Heart right ventricle (tissue), 16 donors: ENCODE measurements around the gene CITED4. TPM values are rescaled to one million over a fixed set of nuclear protein-coding genes. Genes with fewer than 3 reads are reported as not detected.

Experiments used
- ATAC-seq, 8 donors: fragments of 200-7000 bp; cut with Tn5 transposase; one replicate each; pipeline ENCODE4 v1.9.1; 2020; ENCODE audit warnings: mild to moderate bottlenecking in 8 of 8, moderate library complexity in 8 of 8, moderate number of reproducible peaks in 1 of 8
- DNase-seq, 2 donors: peaks; one replicate each; pipeline ENCODE4 v3.0.0-alpha.2; 2020
- H3K27ac ChIP-seq, 10 donors: fragments of 200-600 bp; sonication (generic) in 2 of 10; one replicate each; pipeline versions ENCODE4 v1.5.0 to v1.8.0; 2020 to 2022; ENCODE audit warnings: mild to moderate bottlenecking in 3 of 10
- H3K27me3 ChIP-seq, 7 donors: fragments of 200-600 bp; one replicate each; pipeline ENCODE4 v1.8.0; 2021 to 2022; ENCODE audit warnings: mild to moderate bottlenecking in 2 of 7
- H3K36me3 ChIP-seq, 9 donors: fragments of 200-600 bp; sonication (generic) in 1 of 9; one replicate each; pipeline versions ENCODE4 v1.5.0 to v1.8.0; 2020 to 2022; ENCODE audit warnings: mild to moderate bottlenecking in 2 of 9
- H3K4me1 ChIP-seq, 9 donors: fragments of 200-600 bp; sonication (generic) in 1 of 9; one replicate each; pipeline versions ENCODE4 v1.5.0 to v1.8.0; 2020 to 2022; ENCODE audit warnings: mild to moderate bottlenecking in 4 of 9
- H3K4me3 ChIP-seq, 10 donors: fragments of 200-600 bp; sonication (generic) in 2 of 10; one replicate each; pipeline versions ENCODE4 v1.5.0 to v1.8.0; 2020 to 2022; ENCODE audit warnings: mild to moderate bottlenecking in 7 of 10, moderate library complexity in 2 of 10
- H3K9me3 ChIP-seq, 11 donors: fragments of 200-600 bp in 10 of 11; sonication (generic) in 2 of 11; one replicate each; pipeline versions ENCODE4 v1.5.0 to v1.8.0; 2013 to 2022; ENCODE audit warnings: mild to moderate bottlenecking in 2 of 11, control low read depth in 1 of 11, moderate library complexity in 1 of 11
- WGBS, 2 donors: extraction: QIAGEN DNeasy Blood & Tissue Kit; methylation state at CpG; one replicate each; pipeline ENCODE4 v1.1.7; 2013; ENCODE audit warnings: inconsistent platforms in 1 of 2; 5-methylcytosine and 5-hydroxymethylcytosine counted together
- intact Hi-C, 10 donors: fragments of 100-400 bp; cut with DNase I; formaldehyde crosslinking; loops; one replicate each; pipeline versions ENCODE4 v1.11.1 to v1.14.2; 2022
- polyA plus RNA-seq, 2 donors: library from polyadenylated mRNA; stranded (reverse); fragments of 200-250 nt; gene quantifications; one replicate each; pipeline ENCODE4 v1.2.3, GENCODE V29; 2013
- total RNA-seq, 10 donors: library from RNA; stranded (reverse); fragmentation: NEBNext Ultra II Directional in 3 of 10; extraction: Animal tissue kit (Norgen Biotek cat#: 25700) in 3 of 10; gene quantifications; one replicate each; pipeline versions ENCODE4 v1.2.1 to v1.2.4, GENCODE V29; 2021 to 2023
- TF ChIP-seq, protein P1 (sequence below), 9 donors: fragments of 200-600 bp; sonication (generic) in 2 of 9; IDR thresholded peaks; one replicate each; pipeline versions ENCODE4 v1.5.0 to v1.8.0; 2021 to 2022; ENCODE audit warnings: antibody characterized with exemption in 9 of 9, mild to moderate bottlenecking in 5 of 9, moderate library complexity in 1 of 9
- donor health status: Arrhythmogenic right ventricular cardiomyopathy.
- donor health status: ischemic (EF 13 %, LVEDD 7.1; RV severe dilation, severe dysfunction).
- donor health status: healthy with polysubstance abuse.
- donor health status: DM: no; HTN: yes; CAD: no.
- donor health status: DM: no; HTN: no; CAD: no.
- donor health status: ischemic (EF 25% LVEDD 6.9; RV normal size, moderate dysfunction).
- donor health status: ischemic (EF 25% LVEDD 5.7; RV mildly dilated, moderate dysfunction).
- donor health status: healthy.
- donor health status: DM: yes; HTN: yes; CAD: no.
- donor health status: Ischemic cardiomyopathy.
- donor health status: ischemic (EF 35%, LVEDD 5.7; RV mildly dilated, moderate dysfunction).
- donor health status: nonischemic (EF 11% LVEDD 7.7; RV severe dilation, severe dysfunction).
- donor health status: DM: yes; HTN: yes; CAD: no.
- donor health status: PGD.
- donor health status: ischemic (EF 29% LVEDD 5.4; RV normal size, mild dysfunction).
- donor health status: nonischemic (EF 23%, LVEDD 6.1; RV moderate dilation, normal function).

CITED4 gene
- total and polyA plus RNA-seq, 12 donors, result 6.1 to 88.8 (median 25.8) TPM

DNA sequence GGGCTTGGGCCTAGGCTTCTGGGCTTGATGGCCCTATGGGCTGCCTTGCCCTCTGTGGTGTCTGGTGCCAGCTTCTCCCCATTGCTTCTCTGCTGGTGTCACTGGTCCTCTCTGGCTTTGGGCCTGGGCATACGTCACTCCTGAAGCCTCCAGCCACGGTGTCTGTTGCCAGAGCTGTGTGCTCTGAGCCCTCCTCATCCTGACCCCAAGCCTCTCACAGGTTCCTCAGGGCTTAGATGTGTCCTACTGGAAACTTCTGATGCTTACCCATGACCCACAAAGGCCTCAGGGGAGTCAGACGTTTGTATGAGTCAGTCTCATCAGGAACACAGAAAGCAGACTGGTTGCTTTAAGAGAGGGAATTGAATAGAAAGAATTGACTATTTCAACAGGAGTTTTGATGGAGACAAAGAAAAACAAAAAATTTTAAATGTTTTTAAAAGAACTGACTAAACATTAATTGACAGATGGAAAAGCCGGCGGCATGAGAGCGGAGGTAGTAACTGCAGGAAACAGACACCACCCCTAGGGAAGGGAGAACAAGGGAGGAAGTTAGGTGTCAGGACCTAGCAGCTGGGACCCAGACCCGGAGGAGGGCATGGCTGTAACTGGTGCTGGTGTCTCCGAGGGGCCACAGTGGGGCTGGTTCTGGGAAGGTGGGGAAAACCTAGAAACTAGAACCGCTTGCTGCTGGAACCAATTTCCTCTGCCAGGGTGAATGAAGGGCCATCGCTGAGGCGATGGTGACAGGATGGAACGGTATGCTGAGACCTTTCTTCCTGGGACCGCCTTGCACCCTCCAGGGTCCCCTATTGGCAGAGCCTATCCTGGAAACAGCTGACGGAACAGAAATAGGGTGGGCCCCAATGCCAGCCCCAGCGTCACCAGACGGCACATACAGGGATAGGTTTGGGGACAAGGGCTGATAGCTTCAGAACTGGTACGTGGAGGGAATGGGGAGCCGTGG is 40.0 kb upstream of the CITED4 start:
- DNase-seq (peak; percentile 10 to 28), ATAC-seq (peak in 7 of 8 donors; percentile 25 to 84 (median 56))
- TF ChIP-seq, protein P1, sequence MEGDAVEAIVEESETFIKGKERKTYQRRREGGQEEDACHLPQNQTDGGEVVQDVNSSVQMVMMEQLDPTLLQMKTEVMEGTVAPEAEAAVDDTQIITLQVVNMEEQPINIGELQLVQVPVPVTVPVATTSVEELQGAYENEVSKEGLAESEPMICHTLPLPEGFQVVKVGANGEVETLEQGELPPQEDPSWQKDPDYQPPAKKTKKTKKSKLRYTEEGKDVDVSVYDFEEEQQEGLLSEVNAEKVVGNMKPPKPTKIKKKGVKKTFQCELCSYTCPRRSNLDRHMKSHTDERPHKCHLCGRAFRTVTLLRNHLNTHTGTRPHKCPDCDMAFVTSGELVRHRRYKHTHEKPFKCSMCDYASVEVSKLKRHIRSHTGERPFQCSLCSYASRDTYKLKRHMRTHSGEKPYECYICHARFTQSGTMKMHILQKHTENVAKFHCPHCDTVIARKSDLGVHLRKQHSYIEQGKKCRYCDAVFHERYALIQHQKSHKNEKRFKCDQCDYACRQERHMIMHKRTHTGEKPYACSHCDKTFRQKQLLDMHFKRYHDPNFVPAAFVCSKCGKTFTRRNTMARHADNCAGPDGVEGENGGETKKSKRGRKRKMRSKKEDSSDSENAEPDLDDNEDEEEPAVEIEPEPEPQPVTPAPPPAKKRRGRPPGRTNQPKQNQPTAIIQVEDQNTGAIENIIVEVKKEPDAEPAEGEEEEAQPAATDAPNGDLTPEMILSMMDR (IDR thresholded peaks at IDR 0.05), result no peak
- Histone ChIP-seq H3K9me3 (no peaks in the 10 kb centered on the region), H3K36me3 (no peaks in the 10 kb centered on the region), H3K27me3 (no peaks in the 10 kb centered on the region), H3K4me1 (peaks cover 0 to 22% (median 0%) of the 10 kb centered on the region in 9 donors), H3K4me3 (no peak overlapping the region), H3K27ac (peak overlapping the region in 1 of 10 donors; percentile 22)
- WGBS, 2 donors, result 72 to 75% methylated on average over 18 of the region's 18 CpGs
- intact Hi-C loops, result no loop called here

DNA sequence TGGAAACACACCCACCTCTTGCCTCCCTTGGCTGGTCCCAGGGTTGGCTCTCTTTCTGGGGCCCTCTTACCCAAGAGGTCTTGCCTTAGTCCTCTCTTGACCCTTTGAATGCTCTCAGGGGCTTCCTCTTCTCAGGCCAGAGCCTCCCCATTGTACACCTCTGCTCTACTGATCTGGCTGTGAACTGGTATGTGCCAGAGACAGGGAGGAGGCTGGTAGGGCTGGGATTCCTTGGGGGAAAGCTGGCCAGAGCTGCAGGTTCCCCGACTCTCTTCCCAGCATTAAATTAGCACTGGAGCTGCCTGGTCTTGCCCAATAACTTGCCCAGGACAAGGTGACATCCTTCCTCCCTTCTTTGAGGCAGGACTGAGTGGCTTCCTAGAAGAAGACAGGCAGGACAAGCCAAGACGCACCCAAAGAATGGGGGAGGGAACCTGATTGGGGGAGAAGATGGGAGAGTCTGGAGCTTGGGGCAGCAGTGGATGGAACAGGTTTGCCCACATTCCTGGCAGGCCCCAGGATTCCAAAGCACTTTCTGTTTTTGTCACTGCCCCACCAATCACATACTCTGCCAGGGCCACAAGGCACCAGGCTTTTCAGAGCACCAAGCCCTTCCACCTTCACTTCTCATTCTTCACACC is 37.2 kb upstream of the CITED4 start:
- no peak overlapping the region for H3K27ac ChIP-seq
- peaks cover 0 to 15% (median 6%) of the 10 kb centered on the region in 11 donors for H3K9me3 ChIP-seq
- intact Hi-C loops, result no loop called here
- ATAC-seq, result no peak
- H3K36me3 ChIP-seq, result no peaks in the 10 kb centered on the region
- peaks cover 0 to 22% (median 0%) of the 10 kb centered on the region in 9 donors for H3K4me1 ChIP-seq
- no peak for DNase-seq
- TF ChIP-seq, protein P1 (IDR thresholded peaks at IDR 0.05), result no peak
- WGBS, 2 donors, result 94% methylated on average over 2 of the region's 2 CpGs
- H3K4me3 ChIP-seq, result no peak overlapping the region
- no peaks in the 10 kb centered on the region for H3K27me3 ChIP-seq

DNA sequence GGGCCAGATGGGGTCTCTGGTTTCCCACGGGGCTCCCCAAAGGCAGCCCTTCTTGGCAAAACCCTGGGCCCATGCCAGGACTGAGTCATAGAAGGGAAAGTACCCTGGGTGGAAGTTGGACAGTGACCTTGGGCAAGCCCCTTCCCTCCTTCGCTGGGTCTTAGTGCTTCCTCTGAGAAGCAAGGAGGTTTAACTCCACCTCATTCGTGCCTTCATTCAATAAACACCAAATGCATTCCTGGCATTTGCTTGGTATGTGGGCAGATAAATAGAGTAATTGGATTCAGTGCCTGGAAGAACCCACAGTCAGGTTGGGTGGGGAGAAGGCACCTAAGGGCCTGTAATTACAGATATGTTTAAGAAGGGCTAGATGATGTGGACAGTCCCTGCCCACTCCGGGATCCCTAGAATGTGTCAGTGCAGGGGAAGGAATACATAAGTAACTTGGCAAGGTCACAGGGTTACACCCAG is 36.3 kb upstream of the CITED4 start:
- no peaks in the 10 kb centered on the region for H3K36me3 ChIP-seq
- no peaks in the 10 kb centered on the region for H3K27me3 ChIP-seq
- H3K9me3 ChIP-seq, result peaks cover 0 to 24% (median 12%) of the 10 kb centered on the region in 11 donors
- H3K4me3 ChIP-seq, result no peak overlapping the region
- TF ChIP-seq, protein P1 (IDR thresholded peaks at IDR 0.05), result no peak
- ATAC-seq, result no peak
- intact Hi-C loops, result no loop called here
- H3K27ac ChIP-seq, result no peak overlapping the region
- 62 to 68% methylated on average over 4 of the region's 4 CpGs for WGBS, 2 donors
- peaks cover 0 to 22% (median 0%) of the 10 kb centered on the region in 9 donors for H3K4me1 ChIP-seq
- DNase-seq, result no peak

DNA sequence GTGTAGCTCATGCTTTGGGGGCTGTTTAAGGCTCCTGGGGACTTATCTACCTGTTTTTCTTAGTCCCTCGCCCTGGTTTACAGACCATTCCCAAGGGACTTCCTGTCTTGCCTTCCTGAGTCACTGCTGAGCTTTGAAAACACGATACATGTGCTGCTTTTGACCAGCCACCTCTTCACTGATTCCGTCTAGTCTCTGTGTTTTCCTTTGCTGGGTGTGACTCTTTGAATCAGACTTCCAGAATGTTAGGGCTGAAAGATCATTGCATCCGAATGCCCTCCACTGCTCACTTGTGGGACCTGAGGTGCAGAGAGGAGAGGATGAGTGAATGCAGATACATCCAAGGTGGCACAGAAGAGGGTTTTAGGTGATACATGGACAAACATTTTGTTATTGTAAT is 35.4 kb upstream of the CITED4 start:
- 81 to 85% methylated on average over 4 of the region's 4 CpGs for WGBS, 2 donors
- ATAC-seq, result no peak
- no peak overlapping the region for H3K27ac ChIP-seq

More for the DNA sequence above, 35.4 kb upstream of the CITED4 start:
- Histone ChIP-seq H3K27me3 (no peaks in the 10 kb centered on the region), H3K9me3 (peaks cover 0 to 27% (median 12%) of the 10 kb centered on the region in 11 donors), H3K4me1 (peaks cover 0 to 19% (median 0%) of the 10 kb centered on the region in 9 donors), H3K36me3 (no peaks in the 10 kb centered on the region), H3K4me3 (no peak overlapping the region)
- DNase-seq, result no peak
- TF ChIP-seq, protein P1 (IDR thresholded peaks at IDR 0.05), result no peak
- intact Hi-C loops, result no loop called here
